ENCODE results near the gene HSP90AB1.
A peak's percentile ranks its signal among the peaks of the same experiment; 100 is the strongest.

HSP90AB1 gene

DNA sequence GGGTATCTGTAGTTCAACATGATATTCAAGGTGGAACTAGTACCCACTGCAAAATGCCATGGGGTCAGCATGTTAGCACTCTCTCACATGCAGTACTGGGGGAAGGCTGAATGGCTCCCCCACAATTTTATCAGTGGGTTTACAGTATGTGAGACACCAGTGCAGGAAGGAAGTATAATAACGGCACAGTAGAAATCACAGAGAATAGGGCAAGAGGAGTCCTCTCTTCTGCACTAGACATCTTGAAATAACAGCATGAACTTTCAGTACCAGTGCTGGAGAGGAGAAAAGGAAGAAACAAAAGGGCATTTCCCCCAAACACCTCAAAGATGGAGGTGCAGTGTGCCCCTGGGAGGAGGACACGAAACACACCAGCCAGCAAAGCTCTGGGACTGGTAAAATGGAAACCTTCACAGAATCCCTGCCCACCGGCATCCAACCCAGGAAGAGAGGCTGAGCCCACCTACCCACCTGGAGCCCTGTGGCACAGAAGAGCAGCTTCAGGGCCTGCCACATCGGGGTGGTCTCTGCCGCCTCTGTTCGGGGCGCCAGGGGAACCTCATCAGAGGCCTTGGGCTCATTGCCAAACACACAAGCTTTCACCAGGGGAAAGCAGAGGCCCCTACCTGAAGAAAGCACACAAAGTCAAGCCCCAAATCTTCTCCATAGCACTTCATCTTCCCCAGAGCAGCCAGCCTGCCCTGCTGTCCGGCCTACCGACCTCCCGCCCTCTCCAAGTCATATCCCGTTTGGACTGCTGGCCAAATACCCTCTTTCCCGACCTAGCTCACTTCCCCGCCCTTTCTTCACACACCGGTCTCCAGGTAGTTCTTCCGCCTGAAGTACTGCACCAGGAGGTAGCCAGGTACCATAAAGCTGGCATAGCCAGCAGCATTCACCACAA, 9.2 kb downstream of the HSP90AB1 start:
- no peak for DNase-seq

DNA sequence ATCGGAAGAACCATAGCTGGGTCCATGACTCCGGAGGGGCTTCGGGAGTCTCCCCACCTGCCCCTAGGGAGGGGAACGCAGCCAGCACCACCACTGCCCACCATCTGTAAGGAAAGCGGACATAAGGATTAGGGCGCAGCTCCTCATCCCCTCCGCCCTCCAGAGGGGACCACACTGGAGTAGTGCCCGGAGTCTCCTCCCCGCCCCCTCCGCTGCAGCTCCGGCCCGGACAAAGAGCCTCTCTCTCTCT, 9.8 kb downstream of the HSP90AB1 start:
- DNase-seq, result no peak

DNA sequence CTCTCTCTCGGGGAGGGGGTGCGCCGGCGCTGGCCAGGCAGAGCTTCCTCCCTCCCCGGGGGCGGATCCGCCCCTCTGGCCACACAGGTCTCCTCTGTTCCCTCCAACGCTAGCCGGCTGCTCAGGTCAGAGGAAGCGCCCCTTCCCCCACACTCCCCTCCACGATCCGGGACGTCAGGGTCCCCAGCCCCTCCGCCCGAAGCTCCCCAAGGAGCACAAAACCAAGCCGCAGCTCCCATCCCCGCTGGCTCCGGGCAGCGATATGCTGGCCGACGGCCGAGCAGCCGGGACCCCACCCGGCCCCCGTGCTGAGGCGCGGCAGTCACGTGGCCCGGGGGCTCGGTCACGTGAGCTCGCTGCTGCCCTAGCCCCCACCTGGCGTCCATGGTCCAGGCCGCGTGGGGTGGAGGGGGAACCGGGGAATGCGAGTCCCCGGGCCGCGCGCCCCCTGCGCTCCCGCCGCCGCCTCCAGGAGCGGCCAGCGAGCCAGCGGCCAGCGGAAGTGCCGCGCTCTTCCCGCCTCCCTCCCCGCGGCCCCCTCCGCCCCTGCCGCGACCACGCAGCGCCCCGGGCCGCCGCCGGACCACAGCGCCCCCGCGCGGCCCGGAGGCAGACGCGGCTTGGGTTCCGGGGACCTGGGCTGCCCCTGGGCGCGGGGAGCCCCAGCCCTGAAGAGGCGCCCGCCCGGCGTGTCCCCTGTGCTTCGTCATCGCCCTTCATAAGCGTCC, 10.3 kb downstream of the HSP90AB1 start, which contains the start of gene SLC35B2:
Gene SLC35B2, minus strand, starts transcription at position 504 of the 728 bp plus-strand sequence. Its CDS starts 118 bp downstream, at position 386.
- peak; percentile 66 for DNase-seq

DNA sequence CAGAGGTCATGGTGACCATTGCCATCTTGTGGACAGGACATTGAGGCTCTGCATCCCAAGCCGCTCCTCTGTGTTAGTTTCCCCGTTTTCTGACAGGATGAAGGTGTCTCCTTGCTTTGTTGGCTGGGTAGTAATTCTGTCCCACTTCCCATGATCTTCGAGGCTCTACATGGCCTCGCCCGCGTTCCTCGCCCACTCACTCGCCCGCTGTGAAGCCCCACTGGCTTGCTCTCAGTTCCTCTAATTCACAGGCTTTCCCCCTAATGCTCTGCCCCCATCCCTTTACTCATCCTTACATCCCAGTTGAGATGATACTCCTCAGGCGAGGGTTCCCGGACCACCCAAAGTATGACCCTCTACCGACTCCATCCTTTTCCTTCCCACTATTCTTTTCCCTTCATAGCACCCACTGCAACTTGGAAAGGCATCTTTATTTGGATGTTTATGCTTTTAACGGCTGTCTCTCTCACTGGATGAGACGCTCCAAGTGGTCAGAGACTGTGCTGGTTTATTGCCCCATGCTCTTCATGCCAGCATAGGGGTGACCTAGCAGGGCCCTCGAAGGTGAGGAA, 10.9 kb downstream of the HSP90AB1 start:
- DNase-seq, result no peak

DNA sequence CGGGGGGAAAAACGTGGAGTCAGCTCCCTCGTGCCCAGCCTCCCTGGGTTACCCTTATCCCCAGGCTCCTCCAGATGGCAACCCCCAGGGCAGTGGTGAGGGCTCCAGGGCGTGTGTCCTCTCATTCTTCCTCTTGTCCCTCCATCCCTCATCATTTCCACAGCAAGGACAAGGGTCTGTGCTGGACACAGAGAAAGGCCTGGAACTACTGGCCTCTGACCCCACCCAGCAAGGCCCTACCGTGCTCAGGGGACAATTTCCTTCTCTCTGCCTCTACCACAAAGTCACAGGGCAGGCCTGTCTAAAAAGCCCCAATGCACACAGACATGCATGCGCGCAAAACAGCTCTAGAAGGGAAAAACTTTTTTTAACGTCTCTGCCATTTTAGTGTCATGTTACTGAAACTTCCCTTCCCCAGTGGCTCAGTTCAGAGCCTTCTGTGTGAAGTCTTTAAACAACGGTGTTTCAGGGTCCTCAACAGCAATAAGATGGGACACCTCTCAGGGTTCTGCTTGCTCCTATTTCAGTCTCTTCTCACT, 11.5 kb downstream of the HSP90AB1 start:
- no peak for DNase-seq

DNA sequence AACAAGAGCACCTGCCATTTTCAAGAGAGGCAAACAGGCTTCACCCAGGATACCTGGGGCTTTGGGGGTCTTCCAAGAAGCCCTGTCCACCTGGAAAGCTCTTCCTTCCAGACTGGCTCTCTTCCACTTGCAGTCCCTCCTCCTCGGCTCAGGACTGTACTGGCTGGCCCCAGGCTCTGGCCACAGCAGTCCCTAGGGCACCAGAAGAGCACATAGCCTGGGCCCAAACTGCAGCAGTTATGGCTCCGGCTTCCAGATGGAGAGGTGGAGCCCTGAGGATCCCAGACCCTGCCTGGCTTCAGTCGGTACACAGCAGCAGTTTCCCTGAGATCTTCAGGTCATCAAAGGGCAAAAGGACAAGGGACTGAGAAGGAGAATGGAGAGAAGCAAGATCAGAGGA, 12.0 kb downstream of the HSP90AB1 start:
- DNase-seq, result no peak

DNA sequence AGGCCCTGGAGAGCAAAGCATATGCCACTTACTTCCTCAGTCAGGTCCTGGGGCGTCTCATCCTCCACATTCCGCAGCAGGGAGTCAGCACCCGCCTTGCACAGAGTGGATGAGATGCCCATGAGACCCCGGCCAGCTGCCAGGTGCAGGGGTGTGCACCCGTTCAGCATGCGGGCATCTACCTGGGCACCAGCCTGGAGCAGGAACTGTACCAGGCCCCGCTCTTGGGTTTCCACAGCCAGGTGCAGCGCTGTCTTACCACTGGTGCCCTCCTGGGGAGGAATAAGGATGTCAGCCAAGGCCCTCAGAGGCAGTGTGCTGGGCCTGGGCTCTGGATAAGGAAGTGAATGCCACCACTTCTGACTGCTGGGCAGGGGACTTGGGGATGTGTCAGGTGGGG, 13.1 kb downstream of the HSP90AB1 start:
- no peak for DNase-seq

DNA sequence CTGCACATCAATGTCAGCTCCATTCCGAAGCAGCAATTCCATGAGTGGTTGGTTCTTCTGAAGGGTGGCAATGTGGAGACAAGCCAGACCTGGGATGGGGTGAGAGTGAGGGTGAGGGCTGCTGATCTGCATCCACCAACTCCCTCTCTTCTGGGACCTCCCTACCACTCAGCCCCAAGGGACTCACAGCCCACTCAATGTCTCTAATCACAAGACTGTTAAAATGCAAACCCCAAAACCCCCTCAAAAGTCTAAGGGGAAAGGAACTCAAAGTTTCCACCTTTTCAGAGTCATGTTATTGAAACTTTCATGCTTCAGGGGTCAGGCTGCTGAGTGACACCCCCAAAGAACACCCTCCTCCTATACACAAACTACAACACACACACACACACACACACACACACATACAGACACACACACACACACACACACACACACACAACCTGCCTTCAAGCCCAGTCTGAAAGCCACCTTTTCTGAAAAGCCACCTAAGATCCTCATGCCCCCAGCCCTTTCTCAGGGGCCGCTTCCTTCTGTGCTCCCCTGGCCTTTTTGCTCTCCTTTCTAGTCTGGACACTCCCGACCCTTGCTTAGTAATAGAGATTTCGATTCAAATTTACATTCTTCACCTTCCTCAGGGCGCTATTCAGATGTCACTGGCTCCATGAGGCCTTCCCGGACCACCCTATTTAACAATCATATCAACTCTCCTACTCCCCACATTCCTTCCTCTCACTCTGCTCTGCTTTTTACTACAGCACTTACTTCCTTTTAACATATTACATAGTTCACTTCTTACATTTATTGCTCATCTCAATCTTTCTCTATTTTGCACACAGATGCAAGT, 13.8 kb downstream of the HSP90AB1 start:
- no peak for DNase-seq

DNA sequence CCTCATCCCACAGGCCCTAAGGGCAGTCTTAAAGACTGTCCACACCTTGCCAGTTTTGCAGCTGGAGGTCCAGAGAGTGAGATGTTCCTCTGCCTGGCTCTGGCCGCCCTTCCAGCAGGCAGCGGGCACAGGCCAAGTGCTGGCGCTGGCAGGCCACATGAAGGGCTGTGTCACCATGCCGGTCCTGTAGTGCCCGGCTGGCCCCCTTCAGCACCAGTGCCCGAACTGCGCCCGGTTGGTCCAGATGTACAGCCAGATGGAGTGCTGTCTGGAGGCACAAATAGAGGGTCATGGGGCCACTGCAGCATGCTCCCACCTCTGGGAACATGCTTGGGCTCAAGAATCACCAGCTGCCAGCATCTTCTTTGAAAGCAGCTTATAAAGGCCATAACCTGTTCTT, 14.7 kb downstream of the HSP90AB1 start:
- DNase-seq, result no peak

DNA sequence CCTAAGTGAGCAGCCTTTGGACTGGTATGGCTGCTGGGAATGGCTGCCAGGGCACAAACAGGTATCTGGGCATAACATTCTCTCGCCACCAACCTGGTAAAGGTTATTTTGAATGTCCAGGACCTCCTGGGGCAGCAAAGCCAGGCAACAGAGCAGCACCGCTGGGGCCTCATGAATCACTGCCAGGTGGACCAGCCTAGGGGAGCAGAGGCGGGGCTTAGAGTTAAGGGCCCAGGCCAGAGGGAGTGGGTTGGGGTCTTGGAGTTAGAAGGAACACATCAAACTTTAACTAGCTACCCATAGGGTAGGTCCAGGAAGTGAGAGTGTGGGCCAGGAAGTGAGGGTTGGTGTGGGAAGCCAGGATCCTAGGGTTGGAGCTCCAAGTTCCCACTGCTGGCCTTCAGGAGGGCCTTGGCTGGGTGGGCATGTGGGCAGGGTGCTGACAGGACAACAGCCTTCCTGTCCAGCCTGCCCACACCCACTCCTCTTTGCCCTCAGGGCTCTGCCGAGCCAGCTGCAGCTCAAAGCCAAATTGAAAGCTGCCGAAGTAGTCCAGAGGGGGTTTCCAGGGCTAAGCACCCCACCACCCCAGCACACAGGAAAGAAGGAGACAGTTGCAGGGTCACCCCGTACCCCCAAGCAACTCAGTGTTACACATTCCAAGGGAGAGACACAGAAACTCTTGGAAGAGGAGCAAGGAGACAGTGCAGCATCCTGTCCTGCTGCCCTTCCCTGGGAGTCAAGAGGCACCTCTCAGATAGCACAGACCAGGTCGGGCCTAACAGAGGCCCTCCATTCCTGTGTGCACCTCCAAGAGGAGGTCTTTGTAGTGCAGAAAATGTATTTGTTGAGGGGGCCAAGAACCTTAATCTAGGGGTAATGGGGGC, 15.8 kb downstream of the HSP90AB1 start:
- DNase-seq, result no peak

DNA sequence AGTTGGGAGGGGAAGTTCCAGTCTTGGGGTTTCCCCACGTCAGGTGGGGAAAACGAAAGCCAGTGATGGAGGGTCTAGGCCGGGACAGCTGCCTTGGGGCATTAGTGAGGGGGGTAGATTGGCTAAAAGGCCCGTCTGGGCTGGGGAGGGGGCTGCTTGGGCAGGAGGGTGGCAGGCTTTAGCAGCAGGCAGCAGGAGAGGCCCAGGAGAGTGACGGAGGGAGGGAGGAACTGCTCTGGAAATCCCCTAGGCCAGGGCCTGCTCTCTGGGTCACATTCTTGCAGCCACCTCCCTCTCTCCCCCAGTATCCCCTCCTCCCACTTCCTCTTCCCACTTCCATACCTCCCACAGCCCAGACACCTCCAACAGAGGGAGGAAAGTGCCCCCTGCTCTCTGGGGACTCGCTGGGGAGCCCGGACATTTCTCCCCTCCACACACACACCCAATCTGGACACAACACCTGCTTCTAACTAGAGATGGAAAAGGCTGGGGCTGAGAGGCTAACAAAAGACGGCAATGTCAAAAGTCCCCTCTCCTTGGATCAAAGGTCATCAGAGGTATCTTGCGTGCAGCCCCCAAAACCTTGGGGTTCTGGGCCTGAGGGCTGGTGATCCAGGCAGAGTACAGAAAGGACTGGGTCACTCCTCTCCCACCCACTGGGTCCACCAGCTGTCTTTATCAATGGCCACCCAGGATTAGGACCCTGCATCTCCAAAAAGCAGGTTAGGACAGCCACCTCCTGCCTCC, 16.6 kb downstream of the HSP90AB1 start:
- DNase-seq, result peak; percentile 57

DNA sequence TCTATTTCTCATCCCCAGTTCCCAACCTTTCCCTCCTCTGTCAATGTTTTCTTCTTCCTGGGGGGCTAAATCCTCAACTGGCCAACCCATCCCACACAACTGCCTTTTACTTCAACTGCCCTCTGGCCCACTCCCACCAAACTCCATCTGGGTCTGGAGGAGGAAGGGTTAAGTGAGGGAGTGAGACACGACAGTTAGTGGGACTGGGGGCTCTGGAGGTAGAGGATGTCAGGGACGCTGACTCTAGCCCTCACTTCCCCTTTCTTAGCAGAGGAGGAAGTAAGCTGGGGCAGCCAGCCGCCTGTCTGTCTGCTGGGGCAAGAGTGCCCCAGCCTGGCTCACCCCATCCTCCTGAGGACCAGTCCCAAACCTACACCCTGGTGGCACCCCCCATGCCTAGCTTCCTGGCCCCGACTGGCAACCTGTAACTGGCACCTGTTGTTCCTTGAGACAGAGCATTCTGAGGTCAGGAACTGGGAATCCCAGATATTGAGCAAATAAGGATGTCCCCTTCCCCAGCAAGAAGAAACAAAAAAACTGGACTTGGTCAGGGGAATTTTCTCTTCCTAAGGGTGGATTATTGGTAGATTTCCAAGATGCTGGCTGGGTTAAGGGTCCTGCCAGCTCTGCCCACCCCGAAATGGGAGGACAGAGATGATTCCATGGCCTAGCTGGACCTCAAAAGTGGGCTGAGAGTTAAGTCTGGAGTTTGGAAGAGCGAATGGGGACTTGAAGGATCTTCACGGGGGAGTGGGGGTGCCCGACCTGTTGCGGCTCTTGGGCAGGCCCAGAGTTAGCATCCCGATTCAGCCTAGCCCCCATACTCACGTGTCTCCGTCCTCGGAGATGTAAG, 17.5 kb downstream of the HSP90AB1 start:
- DNase-seq, result peak; percentile 56

DNA sequence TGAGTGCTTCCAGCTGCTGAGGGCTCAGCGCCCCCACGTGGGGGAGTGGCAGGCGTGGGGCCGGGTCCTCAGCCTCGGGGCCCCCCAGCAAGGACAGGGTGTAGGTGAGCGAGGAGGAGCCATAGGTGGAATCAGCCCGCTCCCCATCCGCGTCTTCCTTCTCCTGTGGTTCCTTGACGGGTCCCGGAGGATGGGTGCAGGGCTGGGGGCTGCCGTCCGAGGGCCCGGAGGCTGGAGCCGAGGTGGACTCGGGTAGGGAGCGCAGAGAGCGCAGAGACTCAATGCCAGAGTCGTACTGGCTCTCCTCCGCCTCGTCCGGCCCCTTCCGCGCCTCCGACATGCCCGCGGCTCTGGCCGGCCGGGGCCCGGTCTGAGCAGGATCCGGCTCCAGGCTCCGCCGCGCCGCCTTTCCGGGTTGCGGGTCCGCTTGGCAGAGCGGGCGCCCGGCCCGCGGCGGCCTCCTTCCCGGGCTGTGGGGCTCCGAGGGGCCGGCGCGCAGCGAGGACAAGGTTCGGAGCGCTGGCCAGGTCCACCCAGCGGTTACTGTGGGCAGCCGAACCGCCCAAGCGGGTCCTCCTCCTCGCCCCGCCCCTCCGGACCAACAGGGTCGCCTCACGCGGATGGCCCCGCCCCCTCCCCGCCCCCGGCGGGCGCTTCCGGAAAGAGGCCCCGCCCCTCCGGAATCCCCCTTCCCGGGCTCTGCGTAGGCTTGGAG, 18.3 kb downstream of the HSP90AB1 start, which contains the start of gene NFKBIE:
Gene NFKBIE, minus strand, starts transcription at position 545 of the 715 bp plus-strand sequence. Its CDS starts 205 bp downstream, at position 340.
- DNase-seq, result peak; percentile 96

DNA sequence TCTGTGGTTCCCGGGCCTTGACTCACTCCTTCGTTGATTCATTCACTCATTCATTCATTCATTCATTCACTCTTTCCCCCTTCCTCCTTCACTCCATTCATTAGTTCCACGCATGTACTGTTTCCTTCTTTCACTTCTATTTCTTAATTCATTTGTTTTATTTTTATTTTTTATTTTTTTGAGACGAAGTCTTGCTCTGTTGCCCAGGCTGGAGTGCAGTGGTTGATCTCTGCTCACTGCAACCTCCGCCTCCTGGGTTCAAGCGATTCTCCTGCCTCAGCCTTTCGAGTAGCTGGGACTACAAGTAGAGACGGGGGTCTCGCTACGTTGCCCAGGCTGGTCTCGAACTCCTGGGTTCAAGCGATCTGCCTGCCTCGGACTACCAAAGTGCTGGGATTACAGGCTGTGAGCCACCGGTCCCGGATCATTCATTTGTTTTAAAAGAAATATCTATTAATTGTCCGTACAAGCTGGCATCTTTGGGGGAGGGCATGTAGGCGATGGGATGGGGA, 18.9 kb downstream of the HSP90AB1 start:
- no peak for DNase-seq

DNA sequence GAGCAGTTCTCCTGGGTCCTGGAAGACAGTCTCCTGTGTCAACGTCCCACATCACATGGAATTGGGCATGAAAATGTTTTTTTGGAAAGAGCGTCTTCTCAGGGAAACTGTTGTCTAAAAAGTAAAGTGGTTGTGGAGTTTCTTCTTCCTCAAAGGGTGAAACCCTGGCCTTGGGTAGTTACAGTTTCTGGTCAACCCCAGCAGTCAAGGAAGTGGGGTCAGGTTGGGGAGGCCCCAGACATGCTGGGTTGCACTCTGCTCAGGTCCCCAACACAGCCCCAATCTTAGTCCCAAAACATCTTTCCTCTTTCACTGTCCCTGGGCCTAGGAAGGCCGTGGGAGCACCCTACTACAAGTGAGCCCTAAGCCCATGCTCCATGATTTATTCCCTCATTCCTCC, 19.4 kb downstream of the HSP90AB1 start:
- no peak for DNase-seq

DNA sequence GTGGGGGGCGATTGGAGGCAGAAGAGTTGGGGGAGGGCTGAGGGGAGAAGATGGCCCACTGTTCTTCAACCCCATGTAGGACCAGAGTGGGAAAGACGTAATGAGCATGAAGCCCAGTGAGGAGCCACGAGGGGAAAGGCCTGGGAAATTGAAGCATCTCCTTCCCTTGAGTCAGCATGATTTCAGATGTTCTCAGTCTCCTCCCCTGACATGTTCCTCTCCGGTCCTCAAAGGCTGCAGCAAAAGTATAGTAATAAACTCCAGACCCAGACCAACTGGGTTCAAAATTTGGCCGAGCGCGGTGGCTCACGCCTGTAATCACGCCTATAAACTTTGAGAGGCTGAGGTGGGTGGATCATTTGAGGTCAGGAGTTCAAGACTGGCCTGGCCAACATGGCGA, 20.4 kb downstream of the HSP90AB1 start:
- no peak for DNase-seq

DNA sequence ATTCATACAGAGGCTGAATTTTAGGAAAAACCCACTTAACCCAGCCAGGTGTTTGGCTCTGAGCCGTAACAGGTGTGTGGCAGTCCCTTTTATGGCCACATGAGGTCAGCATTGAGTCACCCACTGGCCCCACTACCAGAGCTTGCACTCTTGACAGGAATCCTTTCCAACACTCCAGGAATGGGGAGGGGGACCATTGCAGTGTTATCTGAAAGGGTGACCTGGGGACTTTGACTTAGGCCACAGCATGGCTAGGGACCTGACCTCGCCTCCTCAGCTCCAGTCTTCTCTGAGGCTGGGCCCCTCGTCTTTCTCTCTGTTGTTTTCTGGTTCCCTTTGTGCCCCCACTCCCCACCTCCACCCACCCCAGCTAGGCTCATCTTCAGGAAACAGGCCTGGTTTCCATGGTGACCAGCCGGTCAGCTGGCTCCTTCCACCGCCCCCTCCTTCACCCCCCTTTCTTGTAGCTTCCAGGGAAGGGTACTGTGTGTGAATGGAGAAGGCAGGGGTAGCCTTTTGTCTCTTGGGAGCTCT, 21.3 kb downstream of the HSP90AB1 start:
- peak; percentile 69 for DNase-seq

DNA sequence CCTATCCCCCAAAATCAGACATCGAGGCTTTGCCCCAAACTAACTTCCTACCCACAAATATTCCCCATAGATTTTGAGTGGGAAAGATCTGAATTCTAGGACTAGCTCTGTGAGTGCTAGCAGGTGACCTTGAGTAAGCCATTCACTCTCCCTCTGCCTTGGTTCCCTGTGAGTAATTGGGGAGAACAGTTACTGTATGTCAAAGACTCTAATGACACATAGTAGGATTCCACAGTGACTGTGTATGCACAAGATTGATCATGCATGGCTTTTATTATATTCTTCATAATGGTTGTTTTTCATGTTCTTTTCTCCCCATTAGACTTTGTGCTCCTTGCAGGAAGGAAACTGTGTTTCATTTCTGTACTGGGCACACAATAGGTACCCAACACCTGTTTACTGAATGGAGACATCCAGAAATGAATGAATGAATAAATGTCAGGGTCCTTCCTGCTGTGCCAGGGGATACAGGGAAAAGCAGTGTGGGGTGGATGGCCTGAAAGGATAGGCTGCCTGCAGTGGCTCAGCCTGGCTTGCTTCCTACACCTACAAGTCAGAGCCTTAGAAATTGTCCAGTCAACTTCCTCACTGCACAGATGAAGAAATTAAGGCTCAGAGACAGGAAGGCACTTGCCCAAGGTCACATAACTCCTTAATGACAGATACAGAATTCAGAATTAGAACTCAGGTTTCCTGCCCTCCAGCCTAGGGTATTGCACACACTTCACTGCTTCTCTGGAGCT, 22.4 kb downstream of the HSP90AB1 start:
- peak; percentile 46 for DNase-seq

Data from activated CD4-positive, alpha-beta T cell treated with anti-CD3 and anti-CD28 coated beads, Interleukin-2, amount 50 U/mL, for 16 hours (primary cell).